Measurements from ENCODE around the gene ROPN1.
"Not testable (repeated sequence)": the region's sequence is repeated elsewhere in the genome, so short reads cannot be mapped to it uniquely, and the experiment has no call there.

ROPN1 gene

DNA sequence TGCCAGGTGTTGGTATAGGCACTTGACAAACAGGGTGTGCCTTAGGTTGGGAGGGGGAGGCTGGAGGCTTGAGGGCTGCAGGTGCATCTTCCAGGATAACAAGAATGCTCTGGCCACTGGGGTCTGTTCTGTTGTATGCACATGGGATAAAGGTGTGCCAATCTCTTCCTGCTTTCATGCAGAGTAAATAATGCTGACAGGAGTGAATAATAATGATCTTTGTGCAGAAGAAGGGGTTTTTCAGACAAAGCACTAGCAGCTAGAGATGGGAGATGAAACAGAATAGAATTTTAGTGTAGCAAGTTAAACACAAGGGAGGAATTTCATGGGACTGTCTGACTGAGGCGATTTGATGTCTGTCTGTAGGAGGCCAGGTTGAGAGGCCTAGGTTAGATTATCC is 1.9 kb upstream of the ROPN1 start:
- no peak for DNase-seq

DNA sequence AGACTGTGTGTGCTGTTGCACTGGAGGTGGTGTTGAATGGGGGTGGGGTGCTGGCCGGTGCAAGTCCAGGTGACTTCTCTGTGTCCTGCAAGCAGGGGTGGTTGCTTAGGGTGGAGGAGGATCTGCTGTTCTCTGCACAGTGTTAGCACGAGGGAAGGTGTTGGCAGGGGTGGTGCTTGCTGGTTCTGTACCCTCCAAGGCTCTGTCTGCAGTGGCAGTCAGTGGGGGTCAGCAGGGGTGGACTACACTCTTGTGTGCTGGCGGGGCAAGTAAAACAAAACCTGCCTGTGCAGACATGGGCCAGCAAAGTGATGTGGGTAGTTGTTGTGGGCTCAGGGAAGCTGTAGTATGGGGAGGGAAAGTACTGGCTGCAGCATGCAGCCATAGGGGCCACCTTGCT is 5.5 kb downstream of the ROPN1 start:
- no peak for DNase-seq

DNA sequence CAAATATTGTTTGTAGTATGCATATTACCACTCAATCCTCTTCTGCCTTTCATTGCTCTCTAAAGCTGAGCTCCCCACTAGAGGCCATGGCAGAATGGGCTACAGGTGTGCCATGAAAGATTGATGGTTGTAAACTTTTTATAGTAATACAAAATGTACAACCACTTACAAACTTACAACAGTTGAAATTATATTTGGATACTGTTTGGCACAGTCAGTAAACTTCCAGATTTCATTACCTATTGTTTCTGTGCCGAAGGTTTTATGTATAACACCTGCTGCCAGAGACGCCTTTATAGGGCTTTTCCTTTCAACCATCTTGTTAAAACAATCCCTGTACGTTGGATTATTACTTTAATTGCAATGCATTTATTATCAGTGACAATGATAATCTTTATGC is 7.0 kb downstream of the ROPN1 start:
- DNase-seq, result peak in 1 of 2 experiments; percentile 35

- DNase-seq, result no peak
These were observed 7.6 kb downstream of the ROPN1 start for GRCh38 chr3:123984350-123984749.

DNA sequence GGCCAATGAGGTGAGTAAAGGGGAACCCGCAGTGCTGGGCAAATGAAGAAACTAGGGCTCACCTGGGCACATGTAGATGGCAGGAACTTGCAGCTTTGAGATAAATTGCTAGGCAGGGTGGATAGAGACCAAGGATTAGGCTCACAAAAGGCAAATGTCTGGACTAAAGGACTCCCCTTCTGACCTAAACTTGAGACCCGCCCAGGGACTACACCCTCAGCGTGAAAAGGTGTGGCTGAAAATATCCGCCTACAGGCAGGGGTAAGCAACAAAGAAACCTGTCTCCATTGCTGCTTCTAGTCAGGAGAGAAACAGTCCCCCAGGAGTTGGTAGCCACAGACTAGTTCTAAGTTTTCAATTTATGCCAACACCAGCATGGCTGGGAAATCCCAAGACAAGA is 10.6 kb downstream of the ROPN1 start:
- not testable (repeated sequence) for DNase-seq

- no peak for DNase-seq
These were observed 11.4 kb downstream of the ROPN1 start for GRCh38 chr3:123980539-123980938.

- peak; percentile 59 to 62 for DNase-seq
These were observed 12.1 kb downstream of the ROPN1 start for GRCh38 chr3:123979525-123980501.

DNA sequence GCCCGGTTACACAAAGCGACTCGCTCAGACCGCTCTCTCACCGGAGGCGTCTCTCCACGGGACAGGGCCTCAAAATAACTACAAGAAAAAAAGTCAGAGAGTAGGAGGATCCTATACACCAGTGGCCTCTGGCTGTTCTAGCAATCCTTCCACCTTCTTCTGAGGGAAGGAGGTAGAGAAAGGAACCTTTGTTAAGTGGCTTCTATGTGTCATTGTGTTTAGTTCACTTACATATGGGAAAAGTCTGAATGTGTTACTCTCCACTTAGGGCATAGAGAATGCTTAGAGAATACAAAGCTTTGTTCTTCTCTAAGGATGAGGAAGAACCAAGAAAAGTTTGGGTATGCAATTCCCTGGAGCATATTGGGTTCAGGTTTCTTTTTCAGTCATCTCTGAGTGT is 15.0 kb downstream of the ROPN1 start:
- not testable (repeated sequence) for DNase-seq

DNA sequence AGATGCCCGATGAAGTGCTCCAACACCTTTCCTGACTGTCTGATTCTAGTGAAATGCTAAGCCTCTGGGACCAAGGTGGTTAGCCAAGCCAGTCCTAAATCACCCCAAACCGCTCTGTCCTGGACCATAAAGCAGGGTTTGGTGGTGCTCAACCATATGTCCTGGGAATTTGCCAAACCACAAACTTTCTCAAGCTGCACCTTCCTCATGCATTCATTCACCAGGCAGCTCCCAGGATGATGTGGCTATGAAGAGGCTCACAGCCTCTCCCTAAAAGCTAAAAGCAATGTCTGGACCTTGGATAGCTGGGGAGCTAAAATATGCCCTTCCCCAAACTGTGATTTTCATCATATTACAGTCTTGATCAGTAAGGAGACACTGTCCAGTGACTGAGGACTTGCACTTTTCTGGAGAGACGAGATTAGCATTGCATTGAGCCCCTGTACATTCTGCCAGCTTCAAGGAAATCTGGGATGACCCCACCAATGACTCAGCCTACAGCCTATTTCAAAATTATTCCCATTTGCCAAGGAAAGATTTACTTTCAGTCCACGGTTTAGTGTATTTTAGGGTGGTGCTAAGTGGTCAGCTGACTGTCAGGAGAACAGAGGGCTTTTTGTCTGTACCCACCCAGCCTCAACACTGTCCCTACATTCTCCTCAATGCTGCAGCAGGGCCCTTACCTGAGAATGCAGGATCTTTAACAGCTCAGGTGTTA is 15.6 kb downstream of the ROPN1 start:
- not testable (repeated sequence) for DNase-seq

DNA sequence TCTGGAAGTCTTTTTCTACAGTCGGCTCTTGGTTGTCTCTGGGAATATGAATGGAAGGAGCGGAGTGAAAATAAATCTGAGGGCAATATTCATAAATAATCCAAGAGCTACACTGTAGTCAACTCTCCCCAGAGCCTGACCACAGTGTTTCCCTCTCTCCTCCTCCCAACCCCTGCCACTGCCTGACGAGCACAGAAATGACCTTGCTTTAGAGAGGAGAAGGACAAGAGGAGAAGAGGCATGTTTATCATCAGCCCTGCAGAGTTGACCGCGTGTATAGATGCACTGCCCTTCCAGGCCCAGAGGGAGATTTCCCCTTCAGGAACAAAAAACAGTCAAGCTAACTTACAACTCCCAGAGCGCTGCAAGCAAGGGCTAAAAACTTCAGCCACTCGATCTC is 16.9 kb downstream of the ROPN1 start:
- DNase-seq, result not testable (repeated sequence)

- no peak for DNase-seq
These were observed 20.5 kb downstream of the ROPN1 start for GRCh38 chr3:123971406-123971805.

GRCh38 chr3:123967260-123967659 is 24.7 kb downstream of the ROPN1 start:
- DNase-seq, result not testable (repeated sequence)

DNA sequence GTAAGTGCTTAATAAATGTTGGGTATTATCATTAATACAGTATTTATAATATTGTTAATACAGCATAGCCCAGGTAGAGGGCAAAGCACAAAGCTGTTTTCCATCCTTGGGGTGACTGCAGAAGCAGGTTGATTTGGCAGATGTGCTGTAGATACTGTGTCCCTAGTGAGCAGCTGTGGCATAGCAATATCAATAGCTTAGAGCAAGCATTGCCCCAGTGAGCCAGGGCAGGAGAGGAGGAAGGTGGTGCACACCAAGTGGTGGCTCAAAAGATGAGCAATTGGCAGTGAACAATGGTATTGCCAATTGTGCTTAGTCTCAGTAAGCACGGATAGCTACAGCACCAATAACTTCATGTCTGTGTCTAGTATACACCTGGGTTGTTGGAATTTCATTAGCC is 25.1 kb downstream of the ROPN1 start:
- not testable (repeated sequence) for DNase-seq

- DNase-seq, result not testable (repeated sequence)
These were observed 27.1 kb downstream of the ROPN1 start for GRCh38 chr3:123964793-123965192.

DNA sequence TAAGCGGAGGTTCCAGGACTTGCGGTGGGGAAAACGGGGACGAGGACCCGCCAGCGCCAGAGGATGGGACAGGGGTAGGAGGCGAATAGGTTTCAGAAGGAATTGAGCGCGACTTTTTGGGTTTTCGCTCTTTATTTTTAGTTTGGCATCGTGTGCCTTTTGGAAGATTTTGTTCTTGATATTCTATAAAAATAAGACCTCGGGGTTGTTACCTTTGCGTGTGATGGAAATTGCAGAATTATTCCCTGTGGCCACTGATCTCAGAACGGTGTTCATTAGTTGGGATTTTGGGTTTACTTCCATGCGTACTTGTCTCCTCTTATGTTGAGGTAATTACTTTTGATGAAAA is 30.4 kb downstream of the ROPN1 start:
- no peak for DNase-seq

DNA sequence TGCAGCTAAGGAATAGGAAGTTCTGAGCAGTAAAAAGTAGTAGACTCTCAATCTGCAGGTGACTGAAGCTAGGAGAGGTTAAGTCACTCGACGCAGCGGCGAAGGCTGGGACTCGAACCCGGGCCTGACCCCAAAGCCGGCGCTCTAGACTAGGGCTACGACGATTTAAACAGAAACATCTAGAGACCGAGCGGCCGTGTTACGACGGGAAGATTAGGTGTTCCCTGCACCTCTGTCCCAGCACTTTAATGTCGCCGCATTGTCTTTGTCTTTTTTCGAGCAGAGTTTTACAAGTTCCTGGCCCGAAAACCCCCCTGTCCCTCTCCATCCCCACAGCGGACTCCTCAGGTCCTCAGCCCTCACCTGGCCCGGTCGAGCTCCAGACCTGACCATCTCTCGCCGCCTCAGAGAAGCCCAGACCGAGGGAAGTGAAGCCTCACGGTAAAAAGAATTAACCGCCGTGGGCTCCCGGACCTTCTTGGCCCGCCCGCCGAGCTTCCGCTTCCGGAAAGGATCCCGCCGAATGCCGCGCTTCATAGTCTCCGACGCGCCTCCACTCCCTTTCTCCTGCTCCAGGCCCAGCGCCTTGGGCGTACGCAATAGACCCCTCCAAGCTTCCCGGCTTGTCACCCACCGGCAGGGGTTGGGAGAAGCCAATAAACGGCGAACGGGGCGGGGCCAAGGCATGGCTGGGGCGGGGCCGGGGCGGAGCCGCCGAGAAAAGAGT is 31.0 kb downstream of the ROPN1 start, which contains the start of gene CCDC14:
Gene CCDC14 (minus strand): TSS at position 449 of the 727 bp plus-strand sequence. CDS start 56 bp downstream, at position 393.
- DNase-seq, result peak; percentile 99

- peak in 1 of 2 experiments; percentile 23 for DNase-seq
These were observed 38.2 kb downstream of the ROPN1 start for GRCh38 chr3:123953735-123954134.

DNA sequence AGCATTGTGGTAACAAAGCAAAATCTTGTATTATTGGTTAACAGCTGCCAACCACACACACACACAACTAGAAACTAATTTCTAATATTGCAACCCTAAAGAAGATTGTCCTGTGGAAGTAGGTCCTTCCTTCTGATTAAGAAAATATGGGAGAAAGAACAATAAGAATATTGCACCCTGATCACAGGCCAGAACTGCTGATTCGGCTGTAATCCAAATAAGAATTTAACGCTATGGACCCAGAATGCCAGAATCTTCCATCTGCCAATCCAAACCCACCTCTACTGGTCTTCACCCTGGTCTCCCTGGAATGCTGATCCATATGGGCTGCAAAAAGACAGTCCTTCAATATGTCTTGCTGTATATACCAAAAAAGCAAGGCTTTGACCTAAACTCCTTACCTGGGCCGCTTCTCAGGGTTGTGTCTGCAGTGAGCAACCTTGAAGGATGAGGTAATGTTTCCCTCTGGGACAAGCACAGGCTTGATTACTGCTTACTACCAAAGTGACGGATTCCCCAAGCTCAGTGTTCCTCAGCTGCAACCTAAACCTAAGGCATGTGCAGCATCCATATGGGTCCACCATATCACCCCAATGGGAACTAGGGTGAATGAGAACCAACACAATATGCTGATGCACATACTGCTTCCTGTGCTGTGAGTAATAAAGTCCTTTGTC is 38.9 kb downstream of the ROPN1 start:
- DNase-seq, result no peak

- peak; percentile 24 to 71 for DNase-seq
These were observed 40.1 kb downstream of the ROPN1 start for GRCh38 chr3:123951522-123952447.

GRCh38 chr3:123949641-123950040 is 42.3 kb downstream of the ROPN1 start:
- no peak for DNase-seq

GRCh38 chr3:123948449-123948848 is 43.5 kb downstream of the ROPN1 start:
- no peak for DNase-seq

Data from NCI-H2081 (cell line).